Prostate gland (tissue), 2 donors: ENCODE data around the gene NCF2.

ENCODE experiments used
- POLR2A ChIP-seq: fragments of 450-650 bp; IDR thresholded peaks from one replicate; pipeline ENCODE4 v1.6.1; 2016; ENCODE audit warnings: antibody characterized with exemption, mild to moderate bottlenecking
- TF ChIP-seq, protein P1 (sequence below), 4 experiments: fragments of 200-600 bp in 2 of 4; fragments of 450-650 bp in 2 of 4; sonication (generic) in 2 of 4; IDR thresholded peaks; 1 replicate in 3 of 4; 2 replicates in 1 of 4; pipeline ENCODE4 v1.5.1; 2016 to 2019; ENCODE audit warnings: antibody characterized with exemption in 4 of 4, mild to moderate bottlenecking in 2 of 4, moderate library complexity in 2 of 4

GRCh38 chr1:183516725-183517124 lies 73.5 kb downstream of the NCF2 start:
- TF ChIP-seq, protein P1, sequence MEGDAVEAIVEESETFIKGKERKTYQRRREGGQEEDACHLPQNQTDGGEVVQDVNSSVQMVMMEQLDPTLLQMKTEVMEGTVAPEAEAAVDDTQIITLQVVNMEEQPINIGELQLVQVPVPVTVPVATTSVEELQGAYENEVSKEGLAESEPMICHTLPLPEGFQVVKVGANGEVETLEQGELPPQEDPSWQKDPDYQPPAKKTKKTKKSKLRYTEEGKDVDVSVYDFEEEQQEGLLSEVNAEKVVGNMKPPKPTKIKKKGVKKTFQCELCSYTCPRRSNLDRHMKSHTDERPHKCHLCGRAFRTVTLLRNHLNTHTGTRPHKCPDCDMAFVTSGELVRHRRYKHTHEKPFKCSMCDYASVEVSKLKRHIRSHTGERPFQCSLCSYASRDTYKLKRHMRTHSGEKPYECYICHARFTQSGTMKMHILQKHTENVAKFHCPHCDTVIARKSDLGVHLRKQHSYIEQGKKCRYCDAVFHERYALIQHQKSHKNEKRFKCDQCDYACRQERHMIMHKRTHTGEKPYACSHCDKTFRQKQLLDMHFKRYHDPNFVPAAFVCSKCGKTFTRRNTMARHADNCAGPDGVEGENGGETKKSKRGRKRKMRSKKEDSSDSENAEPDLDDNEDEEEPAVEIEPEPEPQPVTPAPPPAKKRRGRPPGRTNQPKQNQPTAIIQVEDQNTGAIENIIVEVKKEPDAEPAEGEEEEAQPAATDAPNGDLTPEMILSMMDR (IDR thresholded peaks at IDR 0.05) = no peak
- no peak for TF ChIP-seq POLR2A
